HepG2 (cell line): ENCODE data around the gene NUP93. TPM values are rescaled to one million over a fixed set of nuclear protein-coding genes. Genes with fewer than 3 reads are reported as not detected.

Source experiments
- ATRX ChIP-seq: sonication (generic); formaldehyde crosslinking; IDR thresholded peaks from 2 replicates; pipeline ENCODE4 v1.4.0; 2020; ENCODE audit warnings: missing genetic modification reagents, borderline replicate concordance
- FOXM1 ChIP-seq: sonication (generic); formaldehyde crosslinking; IDR thresholded peaks from 2 replicates; pipeline ENCODE4 v1.5.0; 2020; ENCODE audit warnings: missing genetic modification reagents
- GMEB1 ChIP-seq: sonication (generic); formaldehyde crosslinking; IDR thresholded peaks from 2 replicates; pipeline ENCODE4 v1.5.1; 2020; ENCODE audit warnings: missing genetic modification reagents, mild to moderate bottlenecking, borderline replicate concordance
- IKZF5 ChIP-seq: IDR thresholded peaks from 2 replicates; pipeline ENCODE4 v1.6.1; 2018; ENCODE audit warnings: missing genetic modification reagents, mild to moderate bottlenecking, missing compliant biosample characterization
- MAFK ChIP-seq, 2 experiments: IDR thresholded peaks in 1 of 2; conservative IDR thresholded peaks in 1 of 2; 2 replicates each; pipeline ENCODE4 v1.6.1; 2011; ENCODE audit warnings: improper control_type of control experiment in 2 of 2, low read length in 2 of 2
- MIER2 ChIP-seq: IDR thresholded peaks from 2 replicates; pipeline ENCODE4 v1.6.1; 2016; ENCODE audit warnings: missing biosample characterization, missing genetic modification reagents
- MYC ChIP-seq: sonication (generic); formaldehyde crosslinking; IDR thresholded peaks from 2 replicates; pipeline ENCODE4 v1.9.0; 2021; ENCODE audit warnings: missing genetic modification reagents, borderline replicate concordance
- NCOR1 ChIP-seq: fragments of 200-600 bp; sonication (generic); IDR thresholded peaks from 2 replicates; pipeline ENCODE4 v1.7.0; 2017; ENCODE audit warnings: antibody characterized with exemption, low read length, borderline replicate concordance
- NR0B2 ChIP-seq: sonication (generic); formaldehyde crosslinking; IDR thresholded peaks from 2 replicates; pipeline ENCODE4 v1.4.0; 2020; ENCODE audit warnings: mild to moderate bottlenecking, missing genetic modification reagents
- NRL ChIP-seq: sonication (generic); formaldehyde crosslinking; IDR thresholded peaks from 2 replicates; pipeline ENCODE4 v1.5.0; 2020; ENCODE audit warnings: missing genetic modification reagents, mild to moderate bottlenecking, moderate library complexity, borderline replicate concordance
- RFX1 ChIP-seq: fragments of 450-650 bp; IDR thresholded peaks from 2 replicates; pipeline ENCODE4 v1.6.1; 2017
- RFXAP ChIP-seq: sonication (generic); formaldehyde crosslinking; IDR thresholded peaks from 2 replicates; pipeline ENCODE4 v1.4.0; 2020; ENCODE audit warnings: missing genetic modification reagents, borderline replicate concordance
- SIN3A ChIP-seq: IDR thresholded peaks from 2 replicates; pipeline ENCODE4 v1.6.1; 2011; ENCODE audit warnings: low read depth, mild to moderate bottlenecking, control low read depth, low read length, borderline replicate concordance
- TCF7L2 ChIP-seq: IDR thresholded peaks from 2 replicates; pipeline ENCODE4 v1.6.1; 2011; ENCODE audit warnings: mild to moderate bottlenecking, low read depth, low read length, moderate library complexity
- TGIF2 ChIP-seq: IDR thresholded peaks from 2 replicates; pipeline ENCODE4 v1.6.1; 2016; ENCODE audit warnings: control low read depth, missing compliant biosample characterization
- THAP7 ChIP-seq: sonication (generic); formaldehyde crosslinking; IDR thresholded peaks from 2 replicates; pipeline ENCODE4 v1.8.1; 2023; ENCODE audit warnings: mild to moderate bottlenecking, missing genetic modification reagents
- ZNF557 ChIP-seq: sonication (generic); formaldehyde crosslinking; IDR thresholded peaks from 2 replicates; pipeline ENCODE4 v1.4.0; 2020; ENCODE audit warnings: missing genetic modification reagents
- ZNF589 ChIP-seq: sonication (generic); formaldehyde crosslinking; conservative IDR thresholded peaks from 2 replicates; pipeline ENCODE4 v1.8.0; 2022; ENCODE audit warnings: mild to moderate bottlenecking, moderate library complexity, missing genetic modification reagents
- ZNF768 ChIP-seq: sonication (generic); formaldehyde crosslinking; IDR thresholded peaks from 2 replicates; pipeline ENCODE4 v1.4.0; 2020; ENCODE audit warnings: missing genetic modification reagents
- ZSCAN29 ChIP-seq: sonication (generic); formaldehyde crosslinking; conservative IDR thresholded peaks from 2 replicates; pipeline ENCODE4 v1.4.0; 2020; ENCODE audit warnings: mild to moderate bottlenecking, missing genetic modification reagents
- ZSCAN31 ChIP-seq: sonication (generic); formaldehyde crosslinking; IDR thresholded peaks from 2 replicates; pipeline ENCODE4 v1.5.0; 2020; ENCODE audit warnings: low read depth, mild to moderate bottlenecking, missing genetic modification reagents
- polyA plus RNA-seq, 8 experiments: library from polyadenylated mRNA; depleted of rRNA in 3 of 8; stranded (reverse) in 7 of 8; unstranded in 1 of 8; fragments of >200 nt; fragmentation: Illumina TruSeq in 4 of 8; extraction: Trizol in 4 of 8; gene quantifications; 2 replicates each; pipeline versions ENCODE4 v1.2.1 to v1.2.3, GENCODE V29; 2011 to 2016; ENCODE audit warnings: low read depth in 4 of 8, missing spikeins in 1 of 8, mixed read lengths in 1 of 8; ENCODE audit not compliant: insufficient read depth in 1 of 8
- total RNA-seq, 5 experiments: library from RNA; depleted of rRNA; stranded (reverse); fragments of >200 nt; fragmentation: Illumina TruSeq; extraction: Trizol; gene quantifications; 2 replicates each; pipeline ENCODE4 v1.2.3, GENCODE V29; 2016; ENCODE audit warnings: low read depth in 1 of 5
- TF ChIP-seq, protein P1 (sequence below): sonication (generic); IDR thresholded peaks from 2 replicates; pipeline ENCODE4 v1.6.1; 2016; ENCODE audit warnings: low read depth, borderline replicate concordance
- TF ChIP-seq, protein P2 (sequence below): sonication (generic); formaldehyde crosslinking; conservative IDR thresholded peaks from 2 replicates; pipeline ENCODE4 v1.8.1; 2023; ENCODE audit warnings: missing genetic modification reagents

Gene NUP93
- total and polyA plus RNA-seq, 2 of the 13 experiments (the other 11 are each of a cell fraction or from before 2014, with no cell fraction given) = 58.5 to 140 TPM

DNA sequence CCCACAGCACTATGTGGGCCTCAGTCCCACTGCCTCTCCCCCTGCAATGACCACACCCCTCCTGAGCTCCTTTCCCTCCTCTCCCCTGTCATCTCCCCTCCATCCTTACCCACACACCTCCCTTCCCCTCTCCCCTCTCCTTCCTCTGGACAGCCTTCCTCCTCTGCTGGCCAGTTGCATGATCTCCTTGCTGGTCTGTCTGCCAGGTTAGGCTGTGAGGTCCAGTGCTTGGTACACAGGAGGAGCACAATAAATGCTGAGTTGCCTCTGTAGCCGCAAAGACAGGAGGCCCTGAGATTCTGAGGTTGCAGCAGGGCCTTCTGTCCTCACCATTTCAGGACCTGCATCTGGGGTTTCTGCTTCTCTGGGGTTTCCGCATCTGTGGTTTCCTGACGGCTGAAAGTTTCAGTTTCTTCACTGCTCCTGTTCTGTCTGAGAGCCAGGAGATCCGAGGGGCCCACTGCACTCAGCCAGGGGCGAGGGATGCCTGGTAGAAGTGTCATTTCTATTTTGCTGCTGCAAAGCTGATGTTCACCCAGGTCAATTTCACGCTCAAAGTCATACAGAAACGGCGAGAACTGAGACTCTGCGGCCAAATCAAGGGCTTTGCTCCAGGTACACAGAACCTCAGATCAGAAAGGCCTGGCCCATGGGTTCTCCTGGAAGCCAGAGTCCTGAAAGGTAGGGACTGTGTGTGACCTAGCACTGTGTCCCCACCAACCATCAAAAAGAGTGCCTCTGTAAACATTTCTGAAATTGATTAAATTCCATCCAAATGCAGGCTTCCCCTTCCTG is 130.5 kb downstream of the NUP93 start (continued):
- TF ChIP-seq NCOR1 (0 out of 2 replicates have a peak, but pooled peaks have one; percentile 18), ZNF768 (CRISPR knock-in tag) (no peak), GMEB1 (CRISPR knock-in tag) (no peak), RFX1 (no peak), ATRX (no peak), THAP7 (CRISPR knock-in tag) (no peak), TGIF2 (CRISPR knock-in tag) (peak; percentile 82; the same call in 1 of the 2 replicates), TCF7L2 (no peak), MYC (CRISPR knock-in tag) (peak; percentile 39; the same call in 1 of the 2 replicates), ZSCAN29 (CRISPR knock-in tag) (no peak), ZNF589 (CRISPR knock-in tag) (no peak), ZNF557 (0 out of 2 replicates have a peak, but pooled peaks have one; percentile 31), SIN3A (no peak), MIER2 (CRISPR knock-in tag) (no peak), RFXAP (CRISPR knock-in tag) (0 out of 2 replicates have a peak, but pooled peaks have one; percentile 35), NR0B2 (CRISPR knock-in tag) (no peak), NRL (0 out of 2 replicates have a peak, but pooled peaks have one; percentile 34), IKZF5 (CRISPR knock-in tag) (no peak), ZSCAN31 (CRISPR knock-in tag) (no peak; the same call in 1 of the 2 replicates), FOXM1 (0 out of 2 replicates have a peak, but pooled peaks have one; percentile 33), MAFK (conservative IDR thresholded peaks at IDR 0.05 in 1 of 2, IDR thresholded peaks at IDR 0.05 in 1 of 2; ENCODE audit: low read length in 2 of 2) (0 out of 4 replicates have a peak, but pooled peaks of 1 of the 2 experiments have one; percentile 21)
- TF ChIP-seq, protein P1, sequence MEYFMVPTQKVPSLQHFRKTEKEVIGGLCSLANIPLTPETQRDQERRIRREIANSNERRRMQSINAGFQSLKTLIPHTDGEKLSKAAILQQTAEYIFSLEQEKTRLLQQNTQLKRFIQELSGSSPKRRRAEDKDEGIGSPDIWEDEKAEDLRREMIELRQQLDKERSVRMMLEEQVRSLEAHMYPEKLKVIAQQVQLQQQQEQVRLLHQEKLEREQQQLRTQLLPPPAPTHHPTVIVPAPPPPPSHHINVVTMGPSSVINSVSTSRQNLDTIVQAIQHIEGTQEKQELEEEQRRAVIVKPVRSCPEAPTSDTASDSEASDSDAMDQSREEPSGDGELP = no peak; the same call in 1 of the 2 replicates
- TF ChIP-seq, protein P2, sequence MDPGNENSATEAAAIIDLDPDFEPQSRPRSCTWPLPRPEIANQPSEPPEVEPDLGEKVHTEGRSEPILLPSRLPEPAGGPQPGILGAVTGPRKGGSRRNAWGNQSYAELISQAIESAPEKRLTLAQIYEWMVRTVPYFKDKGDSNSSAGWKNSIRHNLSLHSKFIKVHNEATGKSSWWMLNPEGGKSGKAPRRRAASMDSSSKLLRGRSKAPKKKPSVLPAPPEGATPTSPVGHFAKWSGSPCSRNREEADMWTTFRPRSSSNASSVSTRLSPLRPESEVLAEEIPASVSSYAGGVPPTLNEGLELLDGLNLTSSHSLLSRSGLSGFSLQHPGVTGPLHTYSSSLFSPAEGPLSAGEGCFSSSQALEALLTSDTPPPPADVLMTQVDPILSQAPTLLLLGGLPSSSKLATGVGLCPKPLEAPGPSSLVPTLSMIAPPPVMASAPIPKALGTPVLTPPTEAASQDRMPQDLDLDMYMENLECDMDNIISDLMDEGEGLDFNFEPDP (CRISPR knock-in tag) = no peak
